ENCODE measurements around the gene CTIF.

Gene CTIF

DNA sequence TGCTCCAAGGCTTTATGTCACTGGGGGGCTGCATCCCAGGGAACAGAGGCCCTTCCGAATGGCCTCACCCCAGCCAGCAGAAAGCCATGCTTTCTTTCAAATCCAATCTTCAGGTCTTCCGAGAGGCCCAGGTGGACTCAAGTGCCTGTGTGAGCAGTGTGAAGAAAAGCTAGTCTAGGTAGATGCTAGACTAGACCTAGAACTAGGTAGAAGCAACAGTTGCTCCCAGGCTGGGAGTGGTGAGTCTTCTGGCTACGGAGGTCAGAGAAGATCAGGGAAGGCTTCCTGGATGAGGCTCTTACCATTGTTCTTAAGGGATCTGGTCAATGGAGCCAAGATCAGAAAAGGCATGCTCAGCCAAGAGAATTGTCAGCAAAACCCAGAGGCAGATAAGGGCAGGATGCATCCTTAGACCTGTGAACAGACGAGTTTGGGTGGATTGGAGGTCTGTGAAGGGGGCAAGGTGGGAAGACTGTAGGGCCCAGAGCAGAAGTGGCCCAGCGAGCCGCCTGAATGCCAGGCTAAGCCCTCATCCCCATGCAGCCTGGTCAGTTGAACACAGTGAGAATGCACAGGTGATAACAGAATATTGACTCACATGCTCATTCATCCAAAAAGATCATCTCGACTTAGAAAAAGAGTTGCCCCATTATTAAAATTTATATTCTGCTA lies 301.1 kb downstream of the CTIF start:
- no peak for DNase-seq (ENCODE audit: low read depth in 1 of 2, low spot score in 1 of 2)

DNA sequence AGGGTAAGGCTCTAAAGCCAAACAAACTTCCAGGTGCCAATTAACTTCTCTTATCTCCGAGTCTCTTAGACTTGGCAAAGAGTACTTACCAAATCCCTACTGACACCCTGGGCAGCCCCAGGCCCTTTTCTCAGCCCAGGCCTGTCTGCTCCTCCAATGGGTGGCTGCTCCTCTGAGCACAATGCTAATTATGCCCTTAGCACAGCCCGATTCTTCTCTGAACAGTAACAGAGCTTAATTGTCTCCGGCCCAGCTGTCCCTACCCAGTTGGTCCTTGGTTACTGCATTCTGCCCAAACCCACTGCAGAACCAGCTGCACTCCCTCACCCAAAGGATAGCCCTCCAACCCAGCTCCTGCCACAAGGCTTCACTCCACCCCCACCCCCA lies 301.7 kb downstream of the CTIF start:
- no peak for DNase-seq (ENCODE audit: low read depth in 1 of 2, low spot score in 1 of 2)

DNA sequence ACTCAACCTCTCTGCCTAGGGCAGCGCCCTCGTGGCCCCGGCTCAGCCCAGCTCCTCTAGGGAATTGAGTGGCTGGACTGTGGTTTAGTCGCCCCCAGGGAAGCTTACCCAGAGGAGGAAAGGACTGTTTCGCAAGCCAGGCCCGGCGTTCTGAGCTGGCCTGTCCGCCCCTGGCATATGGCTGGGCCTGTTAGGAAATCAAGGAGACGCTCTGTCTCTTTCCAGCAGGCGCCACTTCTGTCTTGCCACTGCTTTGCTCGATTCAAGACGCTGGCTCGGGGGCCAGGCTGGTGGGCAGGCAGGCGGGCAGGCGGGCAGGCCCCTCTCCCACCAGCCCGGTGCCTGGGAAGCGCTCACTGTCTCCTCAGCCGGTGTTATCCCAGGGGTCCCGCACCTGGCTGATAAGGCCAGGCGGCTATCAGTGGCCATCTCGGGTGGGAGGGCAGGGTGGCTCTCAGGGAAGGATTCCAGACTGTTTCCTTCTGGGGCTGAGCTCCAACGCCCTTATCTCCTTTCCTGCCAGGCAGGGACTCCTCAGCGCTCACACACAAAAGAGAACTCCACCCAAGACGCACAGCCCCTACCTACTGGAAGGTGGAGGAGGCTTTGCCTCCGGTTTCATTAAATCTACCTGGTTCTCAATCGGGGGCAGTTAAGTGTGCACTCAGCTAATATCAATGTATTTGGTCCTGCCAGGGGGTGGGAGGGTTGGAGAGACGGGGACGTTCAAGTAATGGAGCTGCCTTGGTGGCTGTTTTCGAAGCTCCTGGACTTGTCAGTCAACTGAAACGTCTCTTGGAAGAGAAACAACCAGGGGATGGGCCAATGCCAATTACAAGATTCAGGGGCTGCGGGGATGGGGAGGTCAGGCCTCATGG lies 302.8 kb downstream of the CTIF start:
- DNase-seq (ENCODE audit: low read depth in 1 of 2, low spot score in 1 of 2) = no peak

DNA sequence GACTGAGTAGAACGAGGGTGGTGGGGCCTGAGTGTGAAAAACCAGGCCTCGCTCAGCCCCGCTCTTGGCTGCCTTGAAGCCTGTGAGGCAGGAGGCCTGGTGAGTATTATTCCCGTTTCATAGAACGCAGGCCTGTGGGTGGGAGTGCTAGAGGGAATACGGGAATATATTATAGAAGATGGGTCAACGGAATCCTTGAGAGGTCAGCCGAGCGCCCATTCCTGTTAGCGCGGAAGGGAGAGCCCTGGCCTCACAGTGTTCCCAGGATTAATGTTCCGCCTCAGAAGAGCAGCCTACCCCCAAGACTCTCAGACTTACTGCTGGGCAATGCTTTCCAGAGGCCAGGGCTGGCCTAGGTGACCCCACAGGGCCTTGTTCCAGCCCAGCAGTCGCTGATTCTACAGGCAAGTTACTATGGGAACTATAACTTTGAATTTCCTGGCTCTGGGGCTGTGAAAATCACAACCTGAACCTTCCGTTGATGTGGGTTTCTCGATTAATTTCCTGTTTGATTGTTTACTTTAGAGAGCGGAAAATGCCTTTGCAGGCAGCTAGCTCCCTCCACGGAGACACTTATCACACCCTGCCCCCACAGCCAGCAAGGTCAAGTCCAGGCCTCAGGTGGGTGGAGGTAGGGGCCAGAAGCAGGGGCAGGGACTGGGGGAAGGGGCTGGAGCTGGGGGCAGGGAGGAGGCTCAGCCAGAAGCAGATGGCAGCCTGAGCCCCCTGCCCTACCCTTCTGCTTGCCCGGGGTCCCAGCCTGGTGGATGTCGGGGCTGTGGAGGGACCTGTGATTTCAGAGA lies 303.6 kb downstream of the CTIF start:
- peak in 1 of 2 donors; percentile 20 for DNase-seq (ENCODE audit: low read depth in 1 of 2, low spot score in 1 of 2)

DNA sequence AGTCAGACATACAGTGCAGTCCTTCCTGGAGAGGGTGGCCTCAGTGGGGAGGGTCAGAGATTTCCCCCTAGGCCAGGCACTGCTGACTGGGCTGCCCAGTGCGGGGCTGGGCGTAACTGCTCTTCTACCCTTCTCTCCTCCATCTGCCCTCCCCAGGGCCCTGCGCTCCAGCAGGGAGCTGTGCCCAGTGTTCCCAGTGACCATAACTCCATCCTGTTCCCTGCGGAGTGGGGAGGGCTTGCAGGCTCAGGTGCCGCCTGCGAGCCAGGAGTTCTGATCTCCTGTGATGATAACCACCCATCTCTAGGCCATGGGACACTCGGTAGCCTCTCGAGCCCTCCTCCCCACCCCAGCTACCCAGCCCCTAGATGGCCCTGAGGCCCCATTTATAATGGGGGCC lies 304.3 kb downstream of the CTIF start:
- no peak for DNase-seq (ENCODE audit: low read depth in 1 of 2, low spot score in 1 of 2)

DNA sequence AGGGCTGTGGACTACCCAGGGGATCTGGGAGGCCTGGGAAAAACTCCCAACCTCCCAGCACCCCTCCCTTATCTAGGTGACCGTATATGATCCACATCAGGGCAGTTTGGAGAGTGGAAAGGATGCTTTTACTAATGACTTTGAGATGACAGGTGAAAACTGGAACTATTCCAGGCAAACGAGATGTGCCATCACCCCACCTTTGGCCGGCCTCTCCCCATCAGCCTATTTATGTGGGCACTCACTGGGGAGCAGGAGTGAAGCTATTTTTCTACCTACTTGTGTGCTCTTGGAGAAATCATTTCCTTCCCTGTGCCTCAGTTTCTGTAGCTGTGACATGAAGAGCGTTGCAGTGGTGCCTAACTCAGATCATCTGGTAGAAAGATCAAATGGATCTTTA lies 304.8 kb downstream of the CTIF start:
- DNase-seq (ENCODE audit: low read depth in 1 of 2, low spot score in 1 of 2) = no peak

DNA sequence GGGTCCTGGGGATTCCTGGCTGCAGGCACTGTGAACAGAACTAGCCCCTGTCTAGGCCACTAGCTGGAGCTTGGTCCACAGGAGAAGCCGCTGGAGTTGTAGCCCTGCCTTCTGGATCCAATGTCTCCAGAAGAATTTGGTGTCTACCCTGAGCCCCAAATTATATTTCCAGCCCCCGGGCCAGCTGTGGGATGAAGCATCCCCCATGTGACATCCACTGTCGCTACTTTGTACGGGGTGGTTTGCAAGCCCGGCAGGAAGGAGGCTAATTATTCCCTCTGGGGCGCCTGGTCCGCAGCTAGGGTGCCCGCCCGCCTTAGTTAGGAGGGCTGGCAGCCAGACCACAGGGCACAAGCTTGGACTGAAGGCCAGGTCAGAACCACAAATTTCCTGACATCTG lies 305.4 kb downstream of the CTIF start:
- no peak for DNase-seq (ENCODE audit: low read depth in 1 of 2, low spot score in 1 of 2)

DNA sequence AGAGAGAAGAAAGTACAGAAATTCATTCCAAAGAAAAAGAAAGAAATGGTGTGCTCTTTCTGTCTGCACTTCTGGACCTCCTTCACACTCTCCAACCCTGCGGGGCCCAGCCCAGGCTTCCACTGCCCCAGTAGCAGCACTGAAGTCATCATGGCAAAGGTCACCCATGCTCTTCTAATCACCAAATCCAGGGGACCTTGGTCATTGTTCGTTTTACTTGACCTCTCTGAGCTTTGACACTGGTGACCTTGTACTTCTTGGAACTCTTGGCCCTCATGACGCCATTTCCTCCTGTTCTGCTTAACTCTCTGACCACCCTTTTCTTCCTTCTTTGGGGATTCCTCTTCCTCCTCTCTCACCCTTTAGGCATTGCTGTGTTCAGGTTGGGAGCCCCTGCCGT lies 306.3 kb downstream of the CTIF start:
- DNase-seq (ENCODE audit: low read depth in 1 of 2, low spot score in 1 of 2) = no peak

DNA sequence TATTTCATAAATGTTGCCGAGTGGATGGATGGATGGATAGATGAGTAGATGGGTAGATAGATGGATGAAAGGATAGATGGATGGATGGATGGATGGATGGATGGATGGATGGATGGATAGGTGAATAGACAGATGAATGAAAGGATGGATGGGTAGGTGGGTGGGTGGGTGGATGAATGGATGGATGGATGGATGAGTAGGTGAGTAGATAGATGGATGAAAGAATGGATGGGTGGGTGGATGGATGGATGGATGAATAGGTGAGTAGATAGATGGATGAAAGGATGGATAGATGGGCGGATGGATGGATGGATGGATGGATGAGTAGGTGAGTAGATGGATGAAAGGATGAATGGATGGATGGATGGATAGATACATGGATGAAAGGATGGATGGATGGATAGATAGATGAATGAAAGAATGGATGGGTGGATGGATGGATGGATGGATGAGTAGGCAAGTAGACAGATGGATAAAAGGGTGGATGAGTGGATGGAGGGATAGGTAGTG lies 307.6 kb downstream of the CTIF start:
- no peak for DNase-seq (ENCODE audit: low read depth in 1 of 2, low spot score in 1 of 2)

DNA sequence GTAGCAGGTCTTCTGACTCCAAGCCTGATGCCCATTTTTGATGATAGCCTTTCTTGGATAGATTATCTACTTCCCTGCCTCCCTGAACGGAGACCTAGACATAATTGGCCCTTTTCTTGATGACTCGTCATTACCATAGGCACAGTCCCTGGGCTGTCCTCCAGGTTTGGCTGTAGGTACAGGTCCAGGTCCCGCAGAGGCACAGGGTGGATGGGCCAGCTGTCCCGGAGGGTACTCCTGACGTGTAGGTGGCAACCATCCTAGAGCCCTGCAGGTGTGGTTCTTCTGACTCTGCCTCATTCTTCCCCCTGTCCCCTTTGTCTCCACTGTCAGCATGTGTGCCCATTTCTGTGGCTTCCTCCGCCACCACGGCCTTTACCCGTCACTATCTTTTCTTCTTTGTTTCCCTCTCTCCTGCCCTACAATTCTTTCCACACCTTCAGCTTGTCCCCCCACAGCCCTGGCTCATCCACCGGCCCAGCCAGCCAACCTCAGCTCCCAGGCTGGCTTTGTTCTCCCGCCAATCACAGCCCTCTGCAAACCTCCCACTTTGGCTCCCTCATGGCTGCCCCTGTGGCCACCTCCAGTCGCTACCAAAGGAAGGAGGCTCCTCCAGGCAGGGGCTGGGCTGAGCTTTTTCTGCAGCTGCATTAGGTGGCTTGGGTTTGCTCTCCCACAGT lies 309.1 kb downstream of the CTIF start:
- no peak for DNase-seq (ENCODE audit: low read depth in 1 of 2, low spot score in 1 of 2)

DNA sequence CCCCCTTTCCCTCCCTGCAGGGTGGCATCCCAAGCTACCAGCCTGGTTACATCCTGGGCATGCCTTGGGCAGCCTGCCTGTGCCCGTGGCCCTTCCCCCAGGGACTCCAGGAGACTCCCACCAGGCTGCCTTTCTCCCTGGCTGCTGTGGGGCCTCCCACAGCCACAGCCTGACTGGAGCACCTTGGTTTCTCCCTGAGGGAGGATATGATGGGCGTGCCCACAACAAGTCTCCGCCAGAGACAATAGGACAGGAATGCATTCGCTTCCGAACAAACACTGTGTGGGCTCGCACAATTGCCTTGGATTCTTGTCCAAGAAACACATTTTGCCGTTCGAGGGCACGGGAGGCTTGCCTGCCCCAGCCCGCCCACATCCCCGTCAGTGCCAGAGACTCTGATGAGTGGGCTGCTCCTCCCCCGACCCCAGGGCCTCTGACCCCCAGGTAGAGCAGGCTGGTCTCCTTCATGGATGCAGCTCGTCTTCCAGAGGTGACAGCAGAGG lies 309.9 kb downstream of the CTIF start:
- no peak for DNase-seq (ENCODE audit: low read depth in 1 of 2, low spot score in 1 of 2)

DNA sequence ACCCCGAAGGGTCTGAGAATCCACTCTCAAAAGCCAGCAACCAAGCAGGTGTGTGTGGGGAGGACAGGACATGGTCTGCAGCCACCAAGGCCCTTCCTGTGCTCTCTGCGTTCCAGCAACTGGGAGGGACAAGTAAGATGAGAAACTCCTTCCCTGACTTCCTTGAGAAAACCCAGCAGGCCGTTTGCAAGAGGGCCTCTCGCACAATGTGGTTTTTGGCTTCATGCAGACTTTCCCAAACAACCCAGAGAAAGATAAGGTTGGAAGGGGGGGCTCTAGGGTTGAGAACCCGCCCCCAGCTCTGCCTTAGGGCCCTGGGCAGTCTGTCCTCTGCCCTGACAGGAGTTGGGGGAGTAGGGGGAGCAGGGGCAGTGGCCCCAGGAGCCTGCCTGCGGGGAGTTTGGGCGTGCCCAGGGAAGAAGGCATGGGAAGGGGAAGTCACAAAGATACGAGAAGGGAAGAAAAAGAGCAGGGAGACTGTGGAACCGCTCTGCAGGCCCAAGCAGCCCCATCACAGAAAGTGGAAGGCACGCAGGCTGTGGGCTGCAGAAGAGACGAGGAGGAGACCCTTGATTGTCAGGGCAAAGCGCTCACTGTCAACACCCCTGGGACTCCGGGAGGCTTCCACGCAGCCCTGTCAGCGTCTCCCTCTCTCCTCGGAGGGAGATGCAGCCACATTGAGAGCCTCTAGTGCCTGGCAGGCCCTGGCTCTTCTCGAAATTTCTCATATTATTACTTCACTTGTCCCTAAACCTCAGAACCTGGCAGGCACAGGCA lies 312.2 kb downstream of the CTIF start:
- no peak for DNase-seq (ENCODE audit: low read depth in 1 of 2, low spot score in 1 of 2)

DNA sequence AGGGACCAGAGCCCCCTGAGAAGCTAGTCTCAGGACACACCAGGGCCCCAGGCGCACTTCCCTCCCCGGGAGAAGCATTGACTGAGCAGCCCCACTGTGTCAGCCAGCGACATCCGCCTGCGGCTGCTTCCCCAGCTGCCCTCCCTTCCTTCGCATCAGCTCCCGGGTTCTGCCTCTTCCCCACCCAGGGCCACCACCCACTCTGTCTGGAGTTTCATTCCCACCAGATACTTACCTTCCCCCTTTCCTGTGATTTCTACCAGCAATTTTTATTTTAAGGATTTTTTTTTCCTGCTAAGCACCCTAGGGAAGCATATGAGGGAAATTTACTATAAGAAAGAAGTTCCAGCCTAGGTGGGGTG lies 312.7 kb downstream of the CTIF start:
- DNase-seq (ENCODE audit: low read depth in 1 of 2, low spot score in 1 of 2) = no peak

DNA sequence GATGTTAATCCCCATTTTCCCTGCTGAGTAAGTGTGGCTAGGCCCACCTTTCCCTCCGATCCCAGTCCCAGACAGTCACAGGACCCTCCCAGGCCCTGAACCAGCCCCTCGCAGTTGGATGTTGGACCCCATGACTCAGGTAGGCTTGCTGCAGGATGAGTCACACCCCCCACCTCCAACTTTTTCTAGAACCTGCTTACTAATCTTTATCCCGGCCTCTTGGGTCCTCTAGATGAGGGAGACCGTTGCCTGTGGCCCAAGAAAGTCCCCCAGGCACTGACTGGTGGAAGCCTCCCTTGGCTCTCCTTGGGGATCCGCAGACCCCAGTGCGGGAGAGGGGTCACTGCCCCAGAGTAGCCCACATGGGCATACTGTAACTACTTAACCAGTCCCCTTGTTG lies 313.5 kb downstream of the CTIF start:
- no peak for DNase-seq (ENCODE audit: low read depth in 1 of 2, low spot score in 1 of 2)

DNA sequence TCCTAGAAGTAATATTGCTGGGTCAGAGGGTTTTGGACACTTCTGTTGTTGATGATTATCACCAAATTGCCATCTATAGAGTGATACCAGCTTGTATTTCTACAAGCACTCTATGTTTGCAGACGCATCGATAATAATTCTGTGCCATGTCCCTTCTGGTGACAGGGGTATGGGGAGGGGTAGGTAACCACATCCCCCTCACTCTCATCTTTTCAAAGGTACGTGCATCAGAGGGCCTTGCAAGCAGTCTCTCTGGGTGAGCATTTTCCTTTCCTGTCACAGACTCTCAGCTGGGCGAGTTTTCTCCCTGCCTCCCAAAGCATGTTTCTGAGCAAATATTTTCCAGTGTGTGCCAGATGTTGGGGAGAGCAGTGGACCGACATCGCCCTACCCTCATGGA lies 314.0 kb downstream of the CTIF start:
- no peak for DNase-seq (ENCODE audit: low read depth in 1 of 2, low spot score in 1 of 2)

DNA sequence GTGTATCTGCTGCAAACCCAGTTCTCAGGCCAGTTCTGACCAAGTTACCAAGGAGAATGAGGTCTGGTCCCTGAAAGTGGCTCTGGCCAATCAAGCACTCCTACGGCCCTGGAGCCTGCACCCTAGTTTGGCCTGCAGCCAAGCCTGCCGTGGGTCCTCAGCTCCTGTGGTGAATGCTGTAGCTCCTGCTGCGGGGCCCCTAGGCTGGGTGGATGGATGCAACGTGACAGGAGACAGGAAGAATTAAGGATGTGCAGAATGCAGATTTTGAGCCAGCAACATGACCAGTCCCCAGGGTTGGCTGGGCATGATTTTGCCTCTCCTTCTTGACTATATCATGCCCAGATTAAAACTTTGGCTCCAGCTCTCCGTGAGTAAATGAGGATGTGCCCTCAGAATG lies 314.8 kb downstream of the CTIF start:
- DNase-seq (ENCODE audit: low read depth in 1 of 2, low spot score in 1 of 2) = no peak

DNA sequence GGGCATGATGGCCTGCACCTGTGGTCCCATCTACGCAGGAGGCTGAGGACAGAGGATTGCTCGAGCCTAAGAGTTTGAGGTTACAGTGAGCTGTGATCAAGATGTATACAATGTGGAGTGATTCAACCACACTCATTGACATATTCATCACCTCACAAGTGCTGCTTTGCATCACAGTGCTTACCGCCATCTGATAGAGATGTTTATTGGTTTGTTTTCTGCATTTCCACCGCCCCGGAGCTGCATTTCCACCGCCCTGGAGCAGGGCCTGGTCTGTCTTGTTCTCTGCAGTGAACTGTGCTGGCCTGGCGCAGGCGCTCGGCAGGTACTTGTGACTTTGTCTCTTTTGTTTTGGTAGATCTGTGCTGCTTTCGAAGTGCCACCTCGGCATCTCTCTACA lies 315.9 kb downstream of the CTIF start:
- DNase-seq (ENCODE audit: low read depth in 1 of 2, low spot score in 1 of 2) = no peak

DNA sequence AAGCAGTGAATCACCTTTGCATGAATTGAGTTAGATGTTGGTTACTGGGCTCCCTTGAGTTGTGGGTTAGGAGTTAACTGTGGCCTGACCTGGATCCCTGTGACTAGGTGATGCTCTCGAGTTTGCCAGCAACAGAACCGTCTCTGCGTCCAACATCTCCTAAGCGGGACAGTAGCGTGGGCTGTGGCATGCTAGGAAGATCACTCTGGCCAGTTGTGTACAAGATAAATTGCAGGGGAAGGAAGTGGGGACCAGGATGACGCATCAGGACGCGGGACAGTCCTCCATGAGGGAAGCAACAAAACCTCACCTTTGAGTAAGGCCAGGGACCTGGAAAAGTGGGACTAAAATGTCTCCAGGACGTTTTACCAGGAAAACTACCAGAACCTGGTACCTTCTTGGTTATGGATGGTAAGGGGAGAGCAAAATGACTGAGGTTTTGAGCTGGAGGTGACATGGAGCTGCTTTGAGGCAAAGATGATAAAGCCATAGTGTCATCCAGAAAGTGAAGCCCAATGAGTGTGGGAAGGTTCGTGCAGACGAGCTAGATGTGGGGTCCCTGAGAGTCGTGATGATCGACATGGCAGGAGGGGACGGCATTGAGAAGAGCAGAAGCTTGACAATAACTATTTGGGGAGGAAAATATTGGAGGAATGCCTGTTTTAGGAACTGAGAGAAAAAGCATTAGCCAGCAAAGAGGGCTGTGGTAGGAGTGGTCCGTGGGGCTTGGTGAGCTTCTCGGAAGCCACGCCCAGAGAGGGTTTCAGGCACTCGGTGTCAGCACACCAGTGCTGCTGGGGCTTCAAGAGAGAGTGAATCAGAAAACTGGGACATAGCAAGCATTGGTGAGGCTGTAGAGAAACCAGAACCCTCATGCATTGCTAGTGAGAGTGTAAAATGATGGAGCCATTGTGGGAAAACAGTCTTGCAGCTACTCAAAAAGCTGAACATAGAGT lies 316.9 kb downstream of the CTIF start:
- DNase-seq (ENCODE audit: low read depth in 1 of 2, low spot score in 1 of 2) = no peak

DNA sequence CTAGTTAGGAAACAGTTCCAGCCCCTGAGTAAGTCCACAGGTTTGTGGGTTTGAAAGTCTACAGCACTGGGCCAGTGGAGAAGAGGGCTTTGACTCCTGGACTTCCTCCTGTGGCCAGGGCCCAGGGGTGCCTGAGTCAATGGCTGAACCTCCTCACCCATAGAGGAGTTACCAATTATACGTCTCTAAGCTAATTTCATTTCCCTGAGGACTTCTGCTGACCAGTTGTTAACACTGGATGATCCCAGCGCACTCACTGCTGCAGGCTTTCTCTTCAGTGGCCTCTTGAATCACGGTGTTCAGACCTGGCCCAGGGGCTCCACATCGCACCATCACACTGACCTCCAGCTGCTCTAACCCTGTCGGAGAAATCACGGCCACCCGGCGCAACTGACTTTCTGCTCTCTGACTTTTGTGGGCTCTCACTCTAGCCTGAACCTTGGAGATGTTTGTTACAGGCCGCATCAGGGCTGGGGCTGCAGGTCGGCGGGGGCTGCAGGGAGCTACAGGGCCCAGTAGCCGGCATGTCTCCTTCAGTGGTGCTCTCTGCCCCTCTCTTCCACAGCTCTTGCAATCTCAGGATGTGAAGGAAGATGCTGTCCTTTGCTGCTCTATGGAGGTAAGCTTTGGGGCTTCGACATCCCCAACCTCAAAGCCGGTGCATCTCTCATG lies 318.3 kb downstream of the CTIF start:
- no peak for DNase-seq (ENCODE audit: low read depth in 1 of 2, low spot score in 1 of 2)
